GM19240 (cell line): Measurements from ENCODE around the gene CDC45.

Experiments used
- DNase-seq: peaks from one replicate; pipeline ENCODE4 v3.0.0; 2011; ENCODE audit warnings: low spot score; ENCODE audit not compliant: insufficient read length

The CDC45 gene

GRCh38 chr22:19447330-19448075, 32.2 kb upstream of the CDC45 start, which contains the start of gene C22orf39:
C22orf39 (minus strand) TSS chr22:19447711; CDS start chr22:19447688, 23 bp downstream.
- DNase-seq = peak; percentile 89

GRCh38 chr22:19448076-19448607, 31.6 kb upstream of the CDC45 start:
- DNase-seq = peak; percentile 60

GRCh38 chr22:19448739-19449421, 30.8 kb upstream of the CDC45 start:
- peak; percentile 17 for DNase-seq

GRCh38 chr22:19449422-19449767, 30.3 kb upstream of the CDC45 start:
- DNase-seq = no peak

- no peak for DNase-seq
Observed at GRCh38 chr22:19450363-19451175, 29.2 kb upstream of the CDC45 start.

GRCh38 chr22:19451570-19451969, 28.1 kb upstream of the CDC45 start:
- DNase-seq = no peak

GRCh38 chr22:19453718-19454117, 26.0 kb upstream of the CDC45 start:
- DNase-seq = no peak

- DNase-seq = no peak
Observed at GRCh38 chr22:19454156-19454555, 25.6 kb upstream of the CDC45 start.

GRCh38 chr22:19455033-19455432, 24.7 kb upstream of the CDC45 start:
- DNase-seq = no peak

- DNase-seq = no peak
Observed at GRCh38 chr22:19455585-19456370, 23.9 kb upstream of the CDC45 start.

- DNase-seq = no peak
Observed at GRCh38 chr22:19456541-19456940, 23.2 kb upstream of the CDC45 start.

- no peak for DNase-seq
Observed at GRCh38 chr22:19457828-19458428, 21.8 kb upstream of the CDC45 start.

- no peak for DNase-seq
Observed at GRCh38 chr22:19460036-19460435, 19.7 kb upstream of the CDC45 start.

- DNase-seq = no peak
Observed at GRCh38 chr22:19461506-19461905, 18.2 kb upstream of the CDC45 start.

GRCh38 chr22:19463008-19463407, 16.7 kb upstream of the CDC45 start:
- no peak for DNase-seq

GRCh38 chr22:19463491-19464469, 15.9 kb upstream of the CDC45 start:
- DNase-seq = no peak

GRCh38 chr22:19464546-19464945, 15.2 kb upstream of the CDC45 start:
- DNase-seq = no peak

GRCh38 chr22:19464975-19465374, 14.7 kb upstream of the CDC45 start:
- DNase-seq = no peak

GRCh38 chr22:19466126-19466716, 13.5 kb upstream of the CDC45 start:
- DNase-seq = no peak
